ENCODE data around the gene MRTFA.
"Not testable (repeated sequence)": the region's sequence is repeated elsewhere in the genome, so short reads cannot be mapped to it uniquely, and the experiment has no call there.

Gene MRTFA

DNA sequence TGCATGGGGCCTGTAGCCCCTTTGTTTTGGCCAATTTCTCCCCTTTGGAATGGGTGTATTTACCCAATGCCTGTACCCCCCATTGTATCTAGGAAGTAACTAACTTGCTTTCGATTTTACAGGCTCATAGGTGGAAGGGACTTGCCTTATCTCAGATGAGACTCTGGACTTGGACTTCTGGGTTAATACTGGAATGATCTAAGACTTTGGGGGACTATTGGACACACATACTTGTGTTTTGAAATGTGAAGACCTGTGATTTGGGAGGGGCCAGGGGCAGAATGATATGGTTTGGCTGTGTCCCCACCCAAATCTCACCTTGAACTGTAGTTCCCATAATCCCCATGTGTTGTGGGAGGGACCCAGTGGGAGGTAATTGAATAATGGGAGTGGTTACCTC lies 82.5 kb downstream of the MRTFA start:
- DNase-seq (ENCODE audit: low read depth in 3 of 3), result not testable (repeated sequence)

DNA sequence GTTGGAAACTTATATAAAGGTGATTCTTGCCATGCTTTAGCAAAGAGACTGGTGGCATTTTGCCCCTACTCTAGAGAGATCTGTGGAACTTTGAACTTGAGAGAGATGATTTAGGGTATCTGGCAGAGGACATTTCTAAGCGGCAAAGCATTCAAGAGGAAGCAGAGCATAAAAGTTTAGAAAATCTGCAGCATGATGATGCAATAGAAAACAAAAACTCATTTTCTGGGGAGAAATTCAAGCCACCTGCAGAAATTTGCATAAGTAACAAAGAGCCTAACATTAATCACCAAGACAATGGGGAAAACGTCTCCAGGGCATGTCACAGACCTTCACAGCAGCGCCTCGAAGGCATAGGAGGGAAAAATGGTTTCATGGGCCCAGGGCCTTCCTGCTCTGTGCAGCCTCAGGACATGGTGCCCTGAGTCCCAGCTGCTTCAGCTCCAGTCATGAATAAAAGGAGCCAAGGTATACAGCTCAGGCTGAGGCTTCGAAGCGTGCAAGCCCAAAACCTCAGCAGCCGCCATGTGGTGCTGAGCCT lies 83.4 kb downstream of the MRTFA start:
- no peak for DNase-seq (ENCODE audit: low read depth in 3 of 3)

- no peak for DNase-seq (ENCODE audit: low read depth in 3 of 3)
These were observed 84.4 kb downstream of the MRTFA start for GRCh38 chr22:40552070-40552469.

- DNase-seq (ENCODE audit: low read depth in 3 of 3), result no peak
These were observed 88.8 kb downstream of the MRTFA start for GRCh38 chr22:40547729-40548143.

GRCh38 chr22:40544758-40545157 lies 91.8 kb downstream of the MRTFA start:
- DNase-seq (ENCODE audit: low read depth in 3 of 3), result no peak

- no peak for DNase-seq (ENCODE audit: low read depth in 3 of 3)
These were observed 93.5 kb downstream of the MRTFA start for GRCh38 chr22:40542821-40543540.

DNA sequence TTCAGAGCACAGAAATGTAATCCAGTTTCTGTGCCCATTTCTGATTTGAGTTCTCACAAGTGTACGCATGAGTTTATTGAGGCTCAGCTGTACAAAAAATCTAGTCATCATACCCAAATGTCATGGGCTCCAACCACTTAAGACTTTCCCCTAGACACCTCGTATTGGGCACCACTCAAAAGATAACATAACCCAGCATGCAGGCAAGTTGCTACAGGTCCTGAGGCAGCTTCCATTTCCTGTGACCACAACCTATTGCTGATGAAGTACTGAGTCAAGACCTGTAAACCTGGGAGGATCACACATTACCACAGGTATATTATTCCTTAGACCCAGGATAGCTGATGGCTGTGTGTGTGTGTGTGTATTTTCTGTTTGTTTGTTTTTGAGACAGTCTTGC lies 95.2 kb downstream of the MRTFA start:
- DNase-seq (ENCODE audit: low read depth in 3 of 3), result no peak

DNA sequence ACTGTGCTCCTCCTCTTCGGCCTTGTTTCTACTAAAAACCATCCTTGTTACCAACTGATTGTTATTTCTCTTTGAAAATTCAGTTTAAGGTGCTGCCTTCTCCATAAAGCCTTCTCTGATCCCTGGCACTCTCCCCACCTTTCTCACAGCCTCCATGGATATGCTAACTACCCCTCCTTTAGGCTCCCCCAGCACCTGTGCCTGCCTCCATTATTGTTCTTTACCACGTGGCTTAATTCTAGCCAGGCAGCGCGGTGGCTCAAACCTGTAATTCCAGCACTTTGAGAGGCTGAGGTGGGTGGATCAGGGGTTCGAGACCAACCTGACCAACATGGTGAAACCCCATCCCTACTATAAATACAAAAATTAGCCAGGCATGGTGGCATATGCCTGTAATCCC lies 96.3 kb downstream of the MRTFA start:
- no peak for DNase-seq (ENCODE audit: low read depth in 3 of 3)

GRCh38 chr22:40536149-40536548 lies 100.4 kb downstream of the MRTFA start:
- DNase-seq (ENCODE audit: low read depth in 3 of 3), result not testable (repeated sequence)

GRCh38 chr22:40535642-40536041 lies 100.9 kb downstream of the MRTFA start:
- DNase-seq (ENCODE audit: low read depth in 3 of 3), result no peak

DNA sequence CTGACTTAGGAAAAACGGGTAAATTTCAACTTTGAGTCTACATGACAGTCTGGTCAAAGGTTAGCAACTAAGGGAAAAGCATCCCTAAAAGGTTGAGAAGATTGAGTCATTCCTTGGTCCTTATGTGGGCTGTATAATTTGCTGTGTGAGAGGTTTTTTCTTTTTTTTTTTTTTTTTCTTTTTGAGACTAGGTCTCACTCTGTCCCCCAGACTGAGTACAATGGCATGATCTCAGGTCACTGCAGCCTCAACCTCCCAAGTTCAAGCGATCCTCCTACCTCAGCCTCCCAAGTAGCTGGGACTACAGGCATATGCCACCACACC lies 101.4 kb downstream of the MRTFA start:
- DNase-seq (ENCODE audit: low read depth in 3 of 3), result no peak

DNA sequence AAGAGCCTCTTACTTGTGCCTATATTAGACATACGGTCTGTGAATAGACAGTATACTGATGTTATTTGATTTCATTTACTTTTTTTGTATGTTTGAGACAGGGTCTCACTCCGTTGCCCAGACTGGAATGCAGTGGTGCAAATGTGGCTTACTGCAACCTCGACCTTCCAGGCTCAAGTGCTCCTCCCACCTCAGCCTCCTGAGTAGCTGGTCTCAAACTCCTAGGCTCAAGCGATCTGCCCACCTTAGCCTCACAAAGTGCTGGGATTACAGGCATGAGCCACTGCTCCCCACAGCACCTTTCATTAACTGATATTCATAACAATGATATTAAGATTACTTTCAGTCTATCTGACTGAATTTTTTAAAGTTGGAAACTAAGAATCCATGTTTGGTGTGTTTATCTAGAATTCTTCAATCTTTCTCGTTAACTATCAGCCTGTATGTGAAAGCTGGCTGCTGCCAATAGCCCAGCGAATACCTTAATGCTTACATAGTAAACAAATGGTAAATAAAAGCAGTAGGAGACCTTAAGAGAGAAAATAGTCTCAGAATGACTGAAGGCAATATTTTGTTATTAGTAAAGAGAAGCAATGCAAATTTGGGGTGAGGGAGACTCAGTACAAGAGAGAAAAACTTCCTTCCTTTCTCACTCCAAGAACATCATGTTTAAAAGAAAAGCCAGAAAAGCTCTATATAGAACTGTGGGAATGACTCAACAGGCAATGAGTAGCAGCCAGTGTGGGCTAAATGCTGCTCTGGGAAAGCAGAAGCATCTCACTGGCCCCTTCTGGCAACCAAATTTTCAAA lies 101.9 kb downstream of the MRTFA start:
- DNase-seq (ENCODE audit: low read depth in 3 of 3), result no peak

DNA sequence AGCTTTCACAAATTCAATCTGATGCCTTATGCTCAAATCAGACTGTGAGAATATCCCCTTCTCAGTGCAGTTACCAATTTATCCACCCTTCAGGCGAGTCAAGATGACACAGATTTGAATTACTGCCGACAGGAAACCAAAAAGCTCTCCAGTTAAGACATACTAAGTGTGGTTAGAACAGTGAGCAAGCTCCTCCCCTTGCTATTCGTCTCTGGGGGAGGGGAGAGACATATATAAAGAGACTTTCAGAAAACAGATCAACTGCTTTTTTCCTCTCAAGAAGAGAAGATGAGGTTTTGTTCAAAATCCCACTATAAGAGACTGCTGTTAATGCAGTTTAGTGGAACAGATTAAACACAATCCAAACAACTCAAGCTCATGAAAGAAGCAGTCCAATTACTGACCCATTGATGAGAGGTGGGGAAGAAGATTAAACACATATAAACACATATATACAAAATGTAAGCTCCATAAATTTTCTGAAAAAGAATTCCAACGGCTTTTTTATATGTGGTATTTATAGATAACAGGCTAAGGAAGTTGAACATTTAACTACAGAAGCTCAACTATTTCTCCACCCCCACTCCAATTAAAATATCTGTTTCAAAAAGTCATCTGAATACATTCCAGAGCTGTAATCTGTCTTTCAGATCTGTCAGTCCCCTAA lies 102.7 kb downstream of the MRTFA start:
- DNase-seq (ENCODE audit: low read depth in 3 of 3), result peak in 2 of 3 experiments; percentile 25 to 36

GRCh38 chr22:40531951-40532900 lies 104.3 kb downstream of the MRTFA start:
- no peak for DNase-seq (ENCODE audit: low read depth in 3 of 3)

DNA sequence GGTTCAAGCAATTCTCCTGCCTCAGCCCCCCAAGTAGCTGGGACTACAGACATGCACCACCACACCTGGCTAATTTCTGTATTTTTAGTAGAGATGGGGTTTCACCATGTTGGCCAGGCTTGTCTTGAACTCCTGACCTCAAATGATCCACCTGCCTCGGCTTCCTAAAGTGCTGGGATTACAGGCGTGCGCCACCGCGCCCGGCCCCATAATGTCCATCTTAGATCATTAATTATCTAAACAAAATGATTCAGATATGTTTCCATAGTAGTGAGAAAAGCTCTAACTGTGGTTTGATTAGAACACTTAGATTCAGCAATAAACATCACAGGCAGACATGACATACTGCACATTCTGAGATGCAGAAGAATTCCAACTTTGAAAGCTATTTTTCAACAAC lies 106.1 kb downstream of the MRTFA start:
- not testable (repeated sequence) for DNase-seq (ENCODE audit: low read depth in 3 of 3)

DNA sequence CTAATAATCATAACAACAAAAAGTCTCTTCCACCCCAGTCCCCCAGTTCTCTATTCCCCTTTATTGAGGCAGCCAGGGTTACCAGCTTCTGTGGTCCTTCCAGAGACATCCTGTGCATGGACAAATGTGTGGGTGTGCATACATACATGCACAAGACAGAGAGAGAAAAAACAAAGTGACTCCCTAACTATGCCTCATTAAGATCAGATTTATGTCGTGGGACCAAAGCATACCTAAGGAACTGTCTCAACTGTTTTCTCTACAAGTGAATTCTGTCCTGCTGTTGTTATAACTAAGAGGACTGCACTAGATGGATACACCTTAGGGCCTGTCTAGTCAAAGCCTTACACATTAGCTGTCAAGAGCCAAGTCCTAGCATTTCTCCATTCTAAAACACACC lies 106.7 kb downstream of the MRTFA start:
- DNase-seq (ENCODE audit: low read depth in 3 of 3), result no peak

GRCh38 chr22:40526960-40527359 lies 109.6 kb downstream of the MRTFA start:
- DNase-seq (ENCODE audit: low read depth in 3 of 3), result no peak

DNA sequence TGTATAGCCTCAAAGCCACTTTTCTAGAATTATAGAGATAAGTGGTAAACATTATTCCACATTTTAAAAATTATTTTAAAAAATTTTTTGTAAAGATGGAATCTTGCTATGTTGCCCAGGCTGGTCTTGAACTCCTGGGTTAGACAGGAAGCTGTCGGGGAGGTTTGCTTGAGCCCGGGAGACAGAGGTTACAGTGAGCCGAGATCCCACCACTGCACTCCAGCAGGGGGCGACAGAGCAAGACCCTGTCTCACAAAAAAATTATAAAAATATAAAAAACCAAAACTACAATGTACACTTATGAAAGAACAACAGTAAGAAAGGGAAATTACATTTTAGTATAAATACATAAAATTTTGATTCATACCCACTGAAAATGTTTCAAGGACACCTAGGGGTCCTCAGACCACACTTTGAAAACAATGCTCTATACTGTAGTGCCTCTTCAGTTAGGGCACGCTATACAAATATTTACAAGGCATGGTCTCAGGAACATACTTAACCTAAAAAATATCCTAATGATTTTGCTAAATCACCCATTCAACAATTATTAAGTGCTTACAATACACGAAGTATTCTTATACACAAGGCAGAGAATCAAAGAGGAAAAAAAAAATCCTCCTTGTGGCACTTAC lies 111.2 kb downstream of the MRTFA start:
- peak; percentile 45 to 53 (median 53) for DNase-seq (ENCODE audit: low read depth in 3 of 3)

- no peak for DNase-seq (ENCODE audit: low read depth in 3 of 3)
These were observed 111.9 kb downstream of the MRTFA start for GRCh38 chr22:40524392-40525249.

- DNase-seq (ENCODE audit: low read depth in 3 of 3), result no peak
These were observed 114.4 kb downstream of the MRTFA start for GRCh38 chr22:40522141-40522540.
